ENCODE results near the gene MFAP4. TPM values are rescaled to one million over a fixed set of nuclear protein-coding genes. Genes with fewer than 3 reads are reported as not detected.

Gene MFAP4
- total RNA-seq, 1 experiment from 2014 or later = 168 TPM

- no peak for DNase-seq (ENCODE audit: low spot score)
These were observed 53.2 kb downstream of the MFAP4 start for GRCh38 chr17:19333736-19334290.

Other genes starting within 250 kb of the MFAP4 start
- 10.0 and 27.5 TPM in 2 replicates for gene EPN2, start 149.8 kb downstream of the MFAP4 start, total RNA-seq (2014; rRNA removed; shearing (Covaris generic))
- gene B9D1, start 24.5 kb downstream of the MFAP4 start, total RNA-seq (2014; rRNA removed; shearing (Covaris generic)) = 46.3 and 73.2 TPM in 2 replicates
- 6.2 and 31.0 TPM in 2 replicates for gene MAPK7, start 8.7 kb downstream of the MFAP4 start, total RNA-seq (2014; rRNA removed; shearing (Covaris generic))
- gene RNF112, start 24.0 kb upstream of the MFAP4 start, total RNA-seq (2014; rRNA removed; shearing (Covaris generic)) = 0.15 and 1.4 TPM in 2 replicates
- 1.3 and 2.2 TPM in 2 replicates for gene SLC47A1, start 146.7 kb upstream of the MFAP4 start, total RNA-seq (2014; rRNA removed; shearing (Covaris generic))

Data from H4 (cell line).